GM21390 (cell line): ENCODE data around the gene TP53RK.
"Not testable (repeated sequence)": the region's sequence is repeated elsewhere in the genome, so short reads cannot be mapped to it uniquely, and the experiment has no call there.

Source experiments
- ATAC-seq: cut with Tn5 transposase; IDR thresholded peaks from one replicate; pipeline ENCODE4 v1.9.1; 2021; ENCODE audit not compliant: unreplicated experiment

The TP53RK gene

DNA sequence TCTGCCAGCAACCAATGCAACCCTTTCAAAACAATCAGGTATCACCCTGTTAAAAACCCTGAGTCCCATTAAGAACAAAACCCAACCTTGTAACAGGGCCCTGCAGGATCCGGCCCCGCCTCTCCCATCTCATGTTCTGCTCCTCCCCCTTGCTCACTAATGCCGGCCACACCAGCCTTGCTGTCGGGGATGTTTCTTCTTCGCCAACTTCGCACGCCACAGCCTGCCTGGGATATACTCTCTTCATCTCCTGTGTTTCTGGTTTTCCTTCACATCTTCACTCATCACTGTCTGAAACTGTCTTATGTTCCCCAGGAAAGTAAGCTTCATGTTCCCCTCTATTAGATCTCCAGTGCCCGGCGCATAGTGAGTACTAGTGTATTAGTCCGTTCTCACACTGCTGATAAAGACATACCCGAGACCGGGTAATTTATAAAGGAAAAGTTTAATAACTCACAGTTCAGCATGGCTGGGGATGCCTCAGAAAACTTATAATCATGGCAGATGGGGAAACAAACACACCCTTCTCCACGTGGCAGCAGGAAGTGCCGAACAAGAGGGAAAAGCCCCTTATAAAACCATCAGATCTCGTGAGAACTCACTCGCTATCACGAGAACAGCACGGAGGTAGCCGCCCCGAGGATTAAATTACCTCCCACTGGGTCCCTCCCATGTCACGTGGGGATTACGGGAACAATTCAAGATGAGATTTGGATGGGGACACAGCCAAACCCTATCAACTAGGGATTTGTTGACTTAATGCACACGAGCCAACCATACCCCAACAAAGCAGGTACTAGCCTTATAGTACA, 5.1 kb downstream of the TP53RK start:
- ATAC-seq: no peak

DNA sequence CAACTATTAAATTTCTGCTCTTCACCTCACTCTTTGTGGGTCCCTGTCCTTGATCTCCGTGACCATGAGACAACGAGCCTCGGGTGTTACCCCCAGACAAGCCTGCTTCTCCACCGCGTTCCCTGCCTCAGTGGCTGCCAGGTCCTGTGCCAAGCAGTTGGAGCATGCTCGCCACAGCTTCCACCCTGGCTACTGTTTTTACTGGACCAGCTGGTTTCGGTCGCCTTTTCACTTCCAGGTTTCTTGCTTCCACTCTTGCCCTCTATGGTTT, 5.6 kb downstream of the TP53RK start:
- ATAC-seq: no peak

- no peak for ATAC-seq
Observed at GRCh38 chr20:46683011-46683667, 6.1 kb downstream of the TP53RK start.

GRCh38 chr20:46682063-46682821, 7.0 kb downstream of the TP53RK start:
- ATAC-seq: no peak

GRCh38 chr20:46681032-46681854, 8.0 kb downstream of the TP53RK start:
- no peak for ATAC-seq

DNA sequence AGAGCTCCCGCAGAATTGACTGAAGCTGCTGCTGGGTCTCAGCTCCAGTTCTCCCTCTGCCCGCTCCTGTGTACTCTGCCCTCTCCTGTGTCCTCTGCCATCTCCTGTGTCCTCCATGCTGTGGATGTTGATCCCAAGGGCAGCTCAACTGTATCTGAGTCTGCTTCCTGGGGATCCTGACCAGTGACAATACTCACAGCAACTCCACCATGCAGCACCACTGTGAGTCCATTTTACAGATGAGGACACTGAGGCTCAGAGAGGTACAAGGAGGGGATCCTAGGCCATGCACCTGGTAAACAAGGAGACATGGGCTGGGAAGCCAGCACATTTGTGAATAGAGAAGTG, 8.6 kb downstream of the TP53RK start:
- ATAC-seq: no peak

- ATAC-seq: no peak
Observed at GRCh38 chr20:46678516-46678915, 10.7 kb downstream of the TP53RK start.

DNA sequence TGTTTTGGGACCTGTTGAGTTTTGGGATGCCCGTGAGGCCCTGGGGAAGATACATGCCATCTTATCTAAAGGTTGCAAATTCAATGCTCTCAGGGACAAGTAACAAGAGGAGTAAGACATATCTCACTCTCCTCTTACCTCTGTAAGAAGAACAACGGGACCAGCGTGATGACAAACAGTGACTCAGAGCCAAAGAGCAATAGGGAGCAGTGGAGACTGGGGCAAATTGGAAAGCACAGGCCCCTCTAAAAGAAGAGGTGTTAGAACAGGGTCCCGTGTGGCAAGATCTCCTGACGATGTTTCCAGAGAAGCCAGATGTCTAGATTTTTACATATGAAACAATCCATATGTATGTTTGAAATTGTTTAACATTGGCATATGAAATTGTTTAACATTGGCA, 11.6 kb downstream of the TP53RK start:
- no peak for ATAC-seq

GRCh38 chr20:46676649-46677316, 12.5 kb downstream of the TP53RK start:
- not testable (repeated sequence) for ATAC-seq

- ATAC-seq: no peak
Observed at GRCh38 chr20:46674253-46675083, 14.8 kb downstream of the TP53RK start.

DNA sequence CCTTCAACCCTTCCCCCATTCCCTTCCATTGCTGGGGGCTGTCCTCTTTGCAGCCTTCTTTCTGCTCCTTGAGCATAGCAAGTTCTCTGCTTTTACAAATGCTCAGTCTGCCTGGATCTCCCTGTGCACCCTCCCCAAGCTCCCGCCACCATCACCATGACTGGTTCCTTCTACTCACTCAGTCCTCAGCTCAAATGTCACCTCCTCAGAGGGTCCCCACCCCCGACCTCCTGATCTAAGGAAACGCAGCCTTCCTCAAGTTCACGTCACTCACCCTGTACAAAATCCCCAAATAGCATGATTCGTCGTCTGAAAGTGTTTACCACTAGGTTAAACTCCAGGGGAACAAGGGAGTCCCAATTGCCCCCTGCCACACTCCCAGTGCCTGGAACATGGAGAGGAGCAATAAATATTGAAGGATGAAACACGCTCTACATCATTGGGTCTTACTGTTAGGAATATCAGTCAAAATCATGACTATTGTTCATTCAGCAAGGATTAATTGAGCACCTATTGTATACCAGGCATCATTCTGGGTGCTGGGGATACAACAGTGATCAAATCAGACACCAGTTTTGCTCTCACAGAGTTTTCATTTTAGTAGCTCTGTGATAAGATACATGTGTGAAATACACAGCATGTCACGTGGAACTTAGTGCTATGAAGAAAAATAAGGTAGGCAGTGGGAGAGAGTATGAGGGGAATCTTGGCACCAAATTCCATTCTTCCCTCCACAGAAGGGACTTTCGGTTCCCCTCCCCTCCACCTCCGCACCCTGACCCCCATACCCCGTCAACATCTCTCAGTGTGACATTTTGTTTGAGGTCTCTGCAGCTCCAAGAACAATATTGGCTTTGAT, 15.6 kb downstream of the TP53RK start:
- ATAC-seq: no peak

- ATAC-seq: no peak
Observed at GRCh38 chr20:46672543-46673148, 16.6 kb downstream of the TP53RK start.

DNA sequence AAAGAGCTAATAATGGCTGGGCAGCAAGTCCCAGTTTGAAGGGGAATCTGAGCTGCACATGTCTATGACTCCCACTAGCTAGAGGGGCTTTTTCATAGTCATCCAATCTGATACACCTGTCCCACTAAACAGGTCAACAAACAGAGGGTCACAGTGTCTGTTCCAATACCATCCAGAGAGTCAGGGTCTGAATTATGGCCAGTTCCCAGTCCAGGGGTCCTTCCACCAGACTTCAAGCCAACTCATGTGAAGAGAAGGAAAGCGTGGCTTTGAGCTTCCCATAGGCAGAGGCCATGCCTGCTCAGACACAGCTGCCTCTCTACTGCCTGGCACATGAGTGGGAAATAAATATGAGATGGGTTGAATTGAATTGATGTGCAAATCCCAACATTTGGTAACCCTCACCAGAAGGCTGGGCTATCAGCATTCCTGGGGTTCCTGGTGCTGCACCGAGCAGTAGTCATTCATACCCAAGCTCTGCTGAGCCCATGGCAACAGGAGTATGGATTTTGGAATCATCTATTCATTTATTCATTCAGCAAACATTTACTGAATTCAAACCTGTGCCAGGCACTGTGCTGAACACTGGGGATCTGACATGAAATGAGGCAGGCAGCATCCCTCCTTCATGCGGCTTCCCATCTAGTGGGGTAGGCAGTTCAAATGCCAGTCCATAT, 17.2 kb downstream of the TP53RK start:
- no peak for ATAC-seq

DNA sequence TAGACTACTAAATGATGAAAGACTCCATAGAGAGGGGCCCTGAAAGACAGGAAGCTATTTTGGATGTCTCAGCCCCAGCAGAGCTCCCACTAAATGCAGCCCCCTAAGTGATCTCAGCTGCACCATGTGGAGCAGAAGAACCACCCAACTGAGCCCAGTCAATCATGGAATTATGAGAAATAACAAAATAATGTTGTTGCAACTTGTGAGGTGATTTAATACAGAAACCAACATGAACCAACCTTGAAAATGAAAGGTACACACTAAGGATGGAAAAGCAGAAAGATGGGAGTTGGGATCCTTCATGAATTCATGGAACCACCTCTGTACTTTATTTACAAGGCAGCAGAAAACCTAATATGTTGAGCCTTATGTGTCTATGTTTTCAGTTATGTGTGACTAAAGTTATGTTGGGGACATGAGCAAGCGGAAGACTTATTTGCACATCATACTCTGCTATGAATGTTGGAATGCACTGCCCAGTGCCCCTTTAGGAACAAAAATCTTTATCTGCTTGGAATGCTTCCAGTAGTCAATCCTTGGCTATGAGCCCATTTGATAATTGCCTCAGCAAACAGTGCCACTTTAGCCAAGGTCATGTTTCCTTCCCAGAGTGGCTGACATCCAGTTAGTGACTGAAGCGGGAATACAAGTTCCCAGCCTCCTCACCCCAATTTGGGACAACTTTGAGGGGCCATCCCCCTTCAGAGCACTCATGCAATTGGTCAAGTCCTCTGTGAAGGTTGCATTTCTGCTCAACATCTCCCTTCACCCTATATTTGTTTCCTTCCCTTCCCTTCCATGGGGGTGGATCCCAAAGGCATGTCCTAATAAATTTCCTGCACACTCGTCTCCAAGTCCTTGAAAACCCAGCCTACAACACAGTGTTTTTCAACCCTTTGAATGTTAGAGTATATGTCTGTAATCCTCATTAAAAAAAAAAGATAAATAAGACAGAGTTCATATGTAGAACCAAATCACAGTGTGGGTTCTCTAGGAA, 18.4 kb downstream of the TP53RK start:
- no peak for ATAC-seq

- ATAC-seq: no peak
Observed at GRCh38 chr20:46670228-46670584, 19.0 kb downstream of the TP53RK start.

GRCh38 chr20:46666818-46667515, 22.3 kb downstream of the TP53RK start:
- no peak for ATAC-seq
